ENCODE data around the gene MAFG.

DNA sequence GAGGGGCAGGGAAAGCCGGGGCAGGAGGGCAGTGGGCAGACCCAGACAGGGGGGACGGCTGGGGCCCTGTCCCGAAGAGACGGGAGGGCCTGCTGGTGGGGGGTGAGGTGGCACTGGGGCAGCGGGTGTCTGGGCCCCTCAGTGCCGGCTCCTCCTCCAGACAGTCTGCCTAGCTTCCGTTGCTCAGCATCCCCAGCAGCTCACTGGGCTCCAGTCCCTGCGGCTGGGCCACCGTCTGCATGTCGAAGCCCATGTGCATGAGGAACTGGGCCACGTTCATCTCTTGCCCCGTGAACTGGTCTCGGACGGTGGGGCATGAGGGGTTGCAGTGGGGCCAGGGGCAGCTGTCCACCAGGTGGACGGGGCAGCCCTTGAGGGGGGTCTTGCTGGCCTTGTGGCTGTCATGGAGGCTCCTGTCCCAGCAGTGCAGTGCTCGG lies 25.3 kb upstream of the MAFG start:
- TF ChIP-seq CTCF (IDR thresholded peaks at IDR 0.05) = no peak
- TF ChIP-seq POLR2A (IDR thresholded peaks at IDR 0.05) = no peak
